ENCODE data around the gene TNRC6A.

DNA sequence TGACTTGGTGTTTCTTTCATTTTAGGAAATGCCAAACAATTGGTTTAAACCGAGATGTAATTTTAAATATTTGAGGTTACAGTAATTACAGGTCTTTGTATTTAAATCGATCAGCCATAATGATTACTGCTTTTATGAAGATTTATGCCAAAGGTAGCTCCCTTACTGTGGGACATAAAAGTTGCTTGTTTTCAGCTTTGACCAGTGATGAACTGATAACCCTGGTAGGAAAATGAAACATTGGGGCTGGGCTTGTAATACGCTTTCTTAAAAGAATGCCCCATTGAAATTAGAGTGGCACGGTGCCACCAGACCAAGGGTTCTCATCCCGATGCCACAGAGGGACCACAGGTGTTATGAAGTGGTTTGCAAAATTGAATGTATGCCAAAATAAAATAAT lies 7.3 kb downstream of the TNRC6A start:
- TF ChIP-seq EZH2 (IDR thresholded peaks at IDR 0.05; ENCODE audit: insufficient read depth, poor library complexity, severe bottlenecking): no peak
- no peak for TF ChIP-seq EZH2phosphoT487 (IDR thresholded peaks at IDR 0.05; ENCODE audit: insufficient read depth, low read depth)
